ENCODE measurements around the gene KIAA1210. TPM values are rescaled to one million over a fixed set of nuclear protein-coding genes. Genes with fewer than 3 reads are reported as not detected.

The KIAA1210 gene
- total RNA-seq = not detected
- long read RNA-seq = 0 reads

GRCh38 chrX:119127650-119128049 is at the start of gene KIAA1210:
TSS of gene KIAA1210 (minus strand) at chrX:119127812. CDS start at chrX:119123642, 4,170 bp downstream.
- no peak for DNase-seq (ENCODE audit: low spot score)

- DNase-seq (ENCODE audit: low spot score) = no peak
These were observed 49.7 kb upstream of the KIAA1210 start for GRCh38 chrX:119177278-119177677.

- DNase-seq (ENCODE audit: low spot score) = no peak
These were observed 47.3 kb upstream of the KIAA1210 start for GRCh38 chrX:119174900-119175299.

GRCh38 chrX:119168104-119168503 is 40.5 kb upstream of the KIAA1210 start:
- no peak for DNase-seq (ENCODE audit: low spot score)

- no peak for DNase-seq (ENCODE audit: low spot score)
These were observed 30.6 kb upstream of the KIAA1210 start for GRCh38 chrX:119158226-119158625.

- DNase-seq (ENCODE audit: low spot score) = no peak
These were observed 28.6 kb upstream of the KIAA1210 start for GRCh38 chrX:119156241-119156640.

- no peak for DNase-seq (ENCODE audit: low spot score)
These were observed 27.9 kb upstream of the KIAA1210 start for GRCh38 chrX:119155416-119156035.

GRCh38 chrX:119151051-119151380 is 23.4 kb upstream of the KIAA1210 start:
- DNase-seq (ENCODE audit: low spot score) = no peak

- no peak for DNase-seq (ENCODE audit: low spot score)
These were observed 22.8 kb upstream of the KIAA1210 start for GRCh38 chrX:119150163-119151050.

- DNase-seq (ENCODE audit: low spot score) = no peak
These were observed 19.9 kb upstream of the KIAA1210 start for GRCh38 chrX:119147486-119147885.

GRCh38 chrX:119145241-119145653 is 17.6 kb upstream of the KIAA1210 start:
- no peak for DNase-seq (ENCODE audit: low spot score)

- no peak for DNase-seq (ENCODE audit: low spot score)
These were observed 6.9 kb upstream of the KIAA1210 start for GRCh38 chrX:119134466-119134865.

GRCh38 chrX:119132961-119133360 is 5.3 kb upstream of the KIAA1210 start:
- no peak for DNase-seq (ENCODE audit: low spot score)

- no peak for DNase-seq (ENCODE audit: low spot score)
These were observed 4.7 kb upstream of the KIAA1210 start for GRCh38 chrX:119132316-119132715.

- no peak for DNase-seq (ENCODE audit: low spot score)
These were observed 3.3 kb upstream of the KIAA1210 start for GRCh38 chrX:119130911-119131310.

GRCh38 chrX:119121341-119121740 is 6.3 kb downstream of the KIAA1210 start:
- DNase-seq (ENCODE audit: low spot score) = no peak

- no peak for DNase-seq (ENCODE audit: low spot score)
These were observed 8.7 kb downstream of the KIAA1210 start for GRCh38 chrX:119118780-119119395.

- DNase-seq (ENCODE audit: low spot score) = no peak
These were observed 20.4 kb downstream of the KIAA1210 start for GRCh38 chrX:119107206-119107605.

- DNase-seq (ENCODE audit: low spot score) = no peak
These were observed 21.8 kb downstream of the KIAA1210 start for GRCh38 chrX:119105826-119106225.

- no peak for DNase-seq (ENCODE audit: low spot score)
These were observed 26.4 kb downstream of the KIAA1210 start for GRCh38 chrX:119101168-119101567.

- no peak for DNase-seq (ENCODE audit: low spot score)
These were observed 31.7 kb downstream of the KIAA1210 start for GRCh38 chrX:119095936-119096335.

GRCh38 chrX:119094819-119095218 is 32.8 kb downstream of the KIAA1210 start:
- no peak for DNase-seq (ENCODE audit: low spot score)

All from mesenteric fat pad (tissue), 1 donor.